Muscle layer of duodenum (tissue), 2 donors: ENCODE data around the gene PIGP.
"Not testable (repeated sequence)": the region's sequence is repeated elsewhere in the genome, so short reads cannot be mapped to it uniquely, and the experiment has no call there.

Experiments
- H3K27ac ChIP-seq: one replicate; pipeline ENCODE4 v1.7.0; 2013; ENCODE audit warnings: mild to moderate bottlenecking, low read length
- H3K27me3 ChIP-seq: one replicate; pipeline ENCODE4 v1.7.0; 2013; ENCODE audit warnings: low read depth, mild to moderate bottlenecking, control low read depth, low read length
- H3K36me3 ChIP-seq, 2 donors: one replicate each; pipeline ENCODE4 v1.7.0; 2013; ENCODE audit warnings: low read length in 2 of 2, control low read depth in 1 of 2, mild to moderate bottlenecking in 1 of 2; ENCODE audit not compliant: insufficient read depth in 2 of 2, control insufficient read depth in 1 of 2
- H3K4me1 ChIP-seq, 2 donors: one replicate each; pipeline ENCODE4 v1.7.0; 2013; ENCODE audit warnings: low read length in 2 of 2, mild to moderate bottlenecking in 2 of 2, control low read depth in 1 of 2, moderate library complexity in 1 of 2; ENCODE audit not compliant: insufficient read depth in 2 of 2, control insufficient read depth in 1 of 2
- H3K4me3 ChIP-seq, 2 donors: one replicate each; pipeline ENCODE4 v1.7.0; 2013; ENCODE audit warnings: low read length in 2 of 2, low read depth in 1 of 2, mild to moderate bottlenecking in 1 of 2
- H3K9me3 ChIP-seq, 2 donors: one replicate each; pipeline ENCODE4 v1.7.0; 2013; ENCODE audit warnings: low read length in 2 of 2, control low read depth in 1 of 2, mild to moderate bottlenecking in 1 of 2; ENCODE audit not compliant: control insufficient read depth in 1 of 2
- donor health status: healthy.

PIGP gene

DNA sequence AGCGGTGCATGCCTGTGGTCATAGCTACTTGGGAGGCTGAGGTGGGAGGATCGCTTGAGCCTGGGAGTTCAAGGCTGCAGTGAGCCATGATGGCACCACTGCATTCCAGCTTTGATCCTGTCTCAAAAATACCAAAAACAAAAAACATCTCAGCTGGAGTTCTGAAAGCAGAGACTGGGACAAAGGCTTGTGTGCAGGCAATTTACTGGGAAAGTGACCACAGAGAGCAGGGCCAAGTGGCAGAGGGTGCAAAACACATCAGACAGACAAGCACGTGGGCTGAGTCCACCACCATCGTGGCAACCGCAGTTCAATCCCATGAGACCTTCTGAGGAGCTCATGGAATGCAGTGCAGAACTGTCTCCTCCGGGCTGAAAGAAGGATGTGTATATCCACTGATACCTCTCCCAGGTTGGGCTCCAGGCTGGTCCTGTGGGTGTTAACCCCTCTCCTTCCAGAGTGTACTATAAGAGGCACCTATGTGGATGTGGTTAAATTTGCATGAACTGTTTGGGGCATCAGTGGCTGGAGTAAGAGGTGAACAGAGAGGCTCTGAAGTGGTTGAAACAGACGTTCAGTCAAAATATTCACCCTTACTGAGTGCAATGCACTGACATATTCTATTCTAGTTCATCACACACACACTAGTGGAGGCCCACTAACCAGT lies 10.8 kb downstream of the PIGP start:
- Histone ChIP-seq H3K27ac (no peak overlapping the region), H3K27me3 (no peaks in the 10 kb centered on the region), H3K36me3 (peaks cover 0 to 7% of the 10 kb centered on the region in 2 donors), H3K4me1 (peaks cover 0 to 11% of the 10 kb centered on the region in 2 donors), H3K4me3 (no peak overlapping the region), H3K9me3 (no peaks in the 10 kb centered on the region)

DNA sequence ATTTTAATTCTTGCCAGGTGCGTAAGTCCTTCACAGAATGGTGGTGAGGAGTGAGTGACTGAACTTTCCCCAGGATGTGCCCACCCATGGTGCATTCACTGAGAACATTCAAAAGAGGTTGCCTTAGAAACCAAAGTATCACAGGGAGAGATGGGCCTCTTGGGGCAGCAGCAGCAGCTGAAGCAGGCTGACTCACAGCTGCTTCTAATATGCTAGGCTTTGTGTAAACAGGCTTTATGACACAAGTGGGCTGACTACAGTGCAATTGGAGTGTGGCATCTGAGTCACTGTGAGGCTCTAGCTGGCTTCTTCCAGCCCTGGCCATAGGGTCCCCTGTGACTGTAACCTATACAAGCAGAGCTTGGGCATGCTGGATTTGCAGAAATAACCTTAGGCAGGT lies 12.6 kb downstream of the PIGP start:
- peak overlapping the region; percentile 33 for H3K27ac ChIP-seq
- peaks cover 0 to 11% of the 10 kb centered on the region in 2 donors for H3K4me1 ChIP-seq
- peaks cover 0 to 4% of the 10 kb centered on the region in 2 donors for H3K36me3 ChIP-seq
- no peaks in the 10 kb centered on the region for H3K9me3 ChIP-seq
- H3K27me3 ChIP-seq: no peaks in the 10 kb centered on the region
- no peak overlapping the region for H3K4me3 ChIP-seq

DNA sequence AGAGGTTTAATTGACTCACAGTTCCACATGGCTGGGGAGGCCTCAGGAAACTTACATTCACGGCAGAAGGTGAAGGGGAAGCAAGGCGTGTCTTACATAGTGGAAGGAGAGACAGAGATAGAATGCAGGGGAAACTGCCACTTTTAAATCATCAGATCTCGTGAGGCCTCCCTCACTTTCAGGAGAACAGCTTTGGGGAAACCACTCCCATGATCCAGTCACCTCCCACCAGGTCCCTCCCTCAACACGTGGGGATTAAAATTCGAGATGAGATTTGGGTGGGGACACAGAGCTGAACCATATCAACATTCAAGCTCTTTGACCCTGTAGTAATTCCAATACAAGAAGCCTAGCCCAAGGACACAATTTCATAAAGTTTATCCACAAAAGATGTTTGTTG lies 13.7 kb downstream of the PIGP start:
- Histone ChIP-seq H3K4me1 (peaks cover 0 to 11% of the 10 kb centered on the region in 2 donors), H3K36me3 (peaks cover 0 to 4% of the 10 kb centered on the region in 2 donors), H3K4me3 (no peak overlapping the region), H3K27ac (no peak overlapping the region), H3K27me3 (no peaks in the 10 kb centered on the region), H3K9me3 (no peaks in the 10 kb centered on the region)

GRCh38 chr21:37058261-37058660 lies 14.6 kb downstream of the PIGP start:
- Histone ChIP-seq H3K27ac (no peak overlapping the region), H3K36me3 (peaks cover 0 to 4% of the 10 kb centered on the region in 2 donors), H3K27me3 (no peaks in the 10 kb centered on the region), H3K4me1 (peaks cover 0 to 11% of the 10 kb centered on the region in 2 donors), H3K4me3 (no peak overlapping the region), H3K9me3 (no peaks in the 10 kb centered on the region)

DNA sequence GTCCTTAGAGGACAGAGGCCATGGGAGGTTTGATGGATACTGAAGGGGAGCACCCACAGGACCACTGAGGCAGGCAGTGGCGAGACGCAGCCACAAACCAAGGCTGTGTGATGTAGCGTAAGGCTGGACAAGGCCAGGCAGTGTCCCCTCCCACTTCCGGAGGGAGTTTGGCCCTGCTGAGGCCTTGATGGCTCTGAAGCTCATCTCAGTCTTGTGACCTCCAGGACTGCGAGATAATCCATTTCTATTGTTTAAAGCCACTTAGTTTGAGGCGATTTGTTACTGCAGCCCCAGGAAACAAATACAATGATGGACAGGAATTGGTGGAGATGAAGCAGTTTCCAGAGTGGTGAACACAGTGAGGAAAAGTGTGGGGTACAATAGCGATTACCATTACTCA lies 15.3 kb downstream of the PIGP start:
- no peaks in the 10 kb centered on the region for H3K27me3 ChIP-seq
- H3K9me3 ChIP-seq: no peaks in the 10 kb centered on the region
- H3K27ac ChIP-seq: no peak overlapping the region
- H3K4me1 ChIP-seq: peaks cover 0 to 11% of the 10 kb centered on the region in 2 donors
- peaks cover 0 to 4% of the 10 kb centered on the region in 2 donors for H3K36me3 ChIP-seq
- no peak overlapping the region for H3K4me3 ChIP-seq

DNA sequence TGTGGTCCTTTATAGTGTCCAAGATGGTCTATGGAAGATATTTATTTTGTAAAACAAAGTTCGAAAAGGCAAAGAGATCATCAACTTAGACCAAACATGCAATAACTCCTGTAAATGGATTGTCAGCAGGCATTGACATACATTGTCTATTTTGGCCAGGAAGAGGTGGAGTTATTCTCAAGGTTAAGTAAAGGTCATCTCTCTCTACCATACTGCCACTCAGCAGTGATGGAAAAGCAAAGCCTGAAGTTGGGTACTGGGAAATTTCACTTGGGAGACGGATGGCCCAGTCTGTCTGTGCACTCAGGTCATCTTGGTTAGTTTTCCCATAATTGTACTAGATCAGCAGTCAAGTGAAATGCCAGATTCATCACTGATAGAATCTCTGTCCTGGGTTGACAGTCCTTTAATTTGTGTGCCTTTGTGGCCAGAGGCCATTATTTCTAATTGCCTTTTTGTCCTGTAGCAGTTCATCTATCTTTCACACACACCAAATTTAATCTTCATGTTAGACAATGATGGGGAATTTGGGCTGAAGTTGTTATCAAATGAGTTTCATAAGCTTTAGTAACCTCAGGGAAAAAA lies 17.5 kb downstream of the PIGP start:
- no peaks in the 10 kb centered on the region for H3K9me3 ChIP-seq
- H3K27me3 ChIP-seq: no peaks in the 10 kb centered on the region
- no peak overlapping the region for H3K4me3 ChIP-seq
- H3K36me3 ChIP-seq: no peaks in the 10 kb centered on the region
- peaks cover 0 to 4% of the 10 kb centered on the region in 2 donors for H3K4me1 ChIP-seq
- no peak overlapping the region for H3K27ac ChIP-seq

- H3K36me3 ChIP-seq, H3K4me1 ChIP-seq, H3K4me3 ChIP-seq, H3K27ac ChIP-seq, H3K27me3 ChIP-seq, H3K9me3 ChIP-seq: not testable (repeated sequence)
These were observed 23.1 kb downstream of the PIGP start for GRCh38 chr21:37049741-37050140.

- Histone ChIP-seq H3K4me1 (no peaks in the 10 kb centered on the region), H3K36me3 (no peaks in the 10 kb centered on the region), H3K27ac (no peak overlapping the region)
These were observed 25.8 kb downstream of the PIGP start for GRCh38 chr21:37047079-37047478.

DNA sequence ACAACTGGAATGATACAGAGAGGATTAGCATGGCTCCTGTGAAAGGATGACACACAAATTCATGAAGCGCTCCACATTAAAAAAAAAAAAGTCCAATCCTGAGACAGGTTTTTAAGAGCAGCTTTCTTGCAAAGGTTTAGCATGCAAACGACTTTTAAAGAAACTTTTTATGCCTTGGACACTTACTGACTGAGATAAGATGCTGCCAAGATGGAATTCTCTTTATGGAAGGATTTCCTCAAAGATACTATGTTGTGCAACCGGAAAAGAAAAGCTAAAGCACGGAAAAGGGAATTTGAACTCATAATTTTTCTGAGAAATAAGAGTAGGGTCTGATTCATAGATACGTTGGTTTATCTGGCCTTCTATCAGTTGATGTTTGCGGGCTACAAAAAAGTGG lies 27.3 kb downstream of the PIGP start:
- Histone ChIP-seq H3K27ac (no peak overlapping the region), H3K36me3 (no peaks in the 10 kb centered on the region), H3K27me3 (no peaks in the 10 kb centered on the region), H3K9me3 (no peaks in the 10 kb centered on the region), H3K4me3 (no peak overlapping the region), H3K4me1 (no peaks in the 10 kb centered on the region)

More at GRCh38 chr21:37047079-37047478, 25.8 kb downstream of the PIGP start:
- H3K9me3 ChIP-seq: no peaks in the 10 kb centered on the region
- H3K27me3 ChIP-seq: no peaks in the 10 kb centered on the region
- no peak overlapping the region for H3K4me3 ChIP-seq

- H3K27me3 ChIP-seq: no peaks in the 10 kb centered on the region
- H3K36me3 ChIP-seq: no peaks in the 10 kb centered on the region
- no peak overlapping the region for H3K4me3 ChIP-seq
- H3K27ac ChIP-seq: no peak overlapping the region
- no peaks in the 10 kb centered on the region for H3K4me1 ChIP-seq
- H3K9me3 ChIP-seq: no peaks in the 10 kb centered on the region
These were observed 27.7 kb downstream of the PIGP start for GRCh38 chr21:37045149-37045548.

- H3K4me3 ChIP-seq: no peak overlapping the region
- H3K27ac ChIP-seq: no peak overlapping the region
- H3K36me3 ChIP-seq: no peaks in the 10 kb centered on the region
- H3K27me3 ChIP-seq: no peaks in the 10 kb centered on the region
- no peaks in the 10 kb centered on the region for H3K4me1 ChIP-seq
- no peaks in the 10 kb centered on the region for H3K9me3 ChIP-seq
These were observed 28.2 kb downstream of the PIGP start for GRCh38 chr21:37044643-37045042.

DNA sequence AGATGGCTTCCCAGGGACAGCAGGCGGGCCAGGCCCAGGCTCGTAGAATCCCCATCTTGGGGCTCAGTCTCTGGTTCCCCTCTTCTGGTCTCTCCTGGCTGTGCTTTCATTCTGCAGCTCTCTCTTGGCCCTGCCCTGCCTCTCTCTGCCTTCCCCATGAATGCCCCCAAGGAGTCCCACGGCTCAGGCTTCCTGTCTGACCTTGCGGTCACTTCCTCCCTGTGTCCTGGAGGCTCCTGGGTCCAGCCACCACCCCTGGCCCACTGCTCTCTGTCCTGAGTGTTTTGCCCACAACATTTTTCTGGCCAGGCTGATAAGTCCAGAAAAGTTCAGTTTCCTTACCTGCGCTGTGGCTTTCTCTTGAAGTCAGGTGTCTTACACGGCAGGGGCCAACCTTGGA lies 29.1 kb downstream of the PIGP start:
- no peaks in the 10 kb centered on the region for H3K4me1 ChIP-seq
- no peak overlapping the region for H3K27ac ChIP-seq
- H3K27me3 ChIP-seq: no peaks in the 10 kb centered on the region
- no peaks in the 10 kb centered on the region for H3K9me3 ChIP-seq
- no peaks in the 10 kb centered on the region for H3K36me3 ChIP-seq
- no peak overlapping the region for H3K4me3 ChIP-seq
